ENCODE data around the gene ZNF148.

The ZNF148 gene

GRCh38 chr3:125236331-125236903, 138.7 kb downstream of the ZNF148 start:
- TF ChIP-seq ZNF23 (tag by site-specific recombination; IDR thresholded peaks at IDR 0.05; ENCODE audit: borderline replicate concordance) (no peak), ZNF777 (tag by site-specific recombination; IDR thresholded peaks at IDR 0.05; ENCODE audit: borderline replicate concordance) (no peak), ZNF664 (tag by site-specific recombination; IDR thresholded peaks at IDR 0.05) (no peak), GFI1B (tag by site-specific recombination; IDR thresholded peaks at IDR 0.05) (no peak), ZNF707 (tag by site-specific recombination; IDR thresholded peaks at IDR 0.05) (no peak), ZNF10 (tag by site-specific recombination; IDR thresholded peaks at IDR 0.05) (no peak), ZNF792 (tag by site-specific recombination; IDR thresholded peaks at IDR 0.05) (no peak), KLF9 (tag by site-specific recombination; IDR thresholded peaks at IDR 0.05; ENCODE audit: low read depth) (no peak)
- TF ChIP-seq, protein P1, sequence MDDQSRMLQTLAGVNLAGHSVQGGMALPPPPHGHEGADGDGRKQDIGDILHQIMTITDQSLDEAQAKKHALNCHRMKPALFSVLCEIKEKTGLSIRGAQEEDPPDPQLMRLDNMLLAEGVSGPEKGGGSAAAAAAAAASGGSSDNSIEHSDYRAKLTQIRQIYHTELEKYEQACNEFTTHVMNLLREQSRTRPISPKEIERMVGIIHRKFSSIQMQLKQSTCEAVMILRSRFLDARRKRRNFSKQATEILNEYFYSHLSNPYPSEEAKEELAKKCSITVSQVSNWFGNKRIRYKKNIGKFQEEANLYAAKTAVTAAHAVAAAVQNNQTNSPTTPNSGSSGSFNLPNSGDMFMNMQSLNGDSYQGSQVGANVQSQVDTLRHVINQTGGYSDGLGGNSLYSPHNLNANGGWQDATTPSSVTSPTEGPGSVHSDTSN (CRISPR knock-in tag; IDR thresholded peaks at IDR 0.05): no peak
- Histone ChIP-seq H3K27ac (ENCODE audit: extremely low read depth, low read depth, low read length) (no peak overlapping the region), H3K4me3 (ENCODE audit: low read depth, low read length) (no peak overlapping the region), H3K9me3 (ENCODE audit: control insufficient read depth, insufficient read depth, low read depth, low read length) (no peaks in the 10 kb centered on the region), H3K36me3 (ENCODE audit: control insufficient read depth in 2 of 2, insufficient read depth in 1 of 2, low read length in 2 of 2) (peaks cover 0 to 24% of the 10 kb centered on the region in 2 experiments; a peak in 1 of 3 replicates), H3K4me1 (ENCODE audit: control insufficient read depth, insufficient read depth, low read length) (no peaks in the 10 kb centered on the region)
- ChIA-PET CTCF (interaction anchor here (0.6 kb wide), 1 partner anchor 201 kb away, joined by 3 read pairs; no protein-coding TSS in a partner anchor), POLR2A (no interaction called here)

DNA sequence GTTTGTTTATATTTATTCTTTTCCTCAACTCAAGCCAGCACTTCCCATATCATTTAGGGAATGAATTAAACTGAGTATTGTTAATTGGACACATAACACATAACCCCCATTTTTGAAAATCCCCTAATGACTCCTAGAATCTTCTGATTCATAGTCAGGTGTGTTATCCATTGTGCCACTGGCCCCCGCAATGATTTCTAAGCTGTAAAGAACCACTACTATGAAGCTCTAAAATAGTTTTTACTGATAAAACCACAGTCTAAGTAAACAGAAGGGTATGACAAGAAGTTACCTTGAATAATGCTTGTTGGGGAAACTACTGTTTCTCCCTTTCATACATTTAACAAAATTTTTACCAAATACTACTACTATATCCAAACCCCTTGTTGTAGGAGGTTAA, 140.3 kb downstream of the ZNF148 start:
- CTCF ChIA-PET: no interaction called here
- peaks cover 0 to 24% of the 10 kb centered on the region in 2 experiments; a peak in 1 of 3 replicates for H3K36me3 ChIP-seq (ENCODE audit: control insufficient read depth in 2 of 2, insufficient read depth in 1 of 2, low read length in 2 of 2)
- TF ChIP-seq, protein P2, sequence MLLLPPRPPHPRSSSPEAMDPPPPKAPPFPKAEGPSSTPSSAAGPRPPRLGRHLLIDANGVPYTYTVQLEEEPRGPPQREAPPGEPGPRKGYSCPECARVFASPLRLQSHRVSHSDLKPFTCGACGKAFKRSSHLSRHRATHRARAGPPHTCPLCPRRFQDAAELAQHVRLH (tag by site-specific recombination; IDR thresholded peaks at IDR 0.05): no peak
- TF ChIP-seq, protein P3, sequence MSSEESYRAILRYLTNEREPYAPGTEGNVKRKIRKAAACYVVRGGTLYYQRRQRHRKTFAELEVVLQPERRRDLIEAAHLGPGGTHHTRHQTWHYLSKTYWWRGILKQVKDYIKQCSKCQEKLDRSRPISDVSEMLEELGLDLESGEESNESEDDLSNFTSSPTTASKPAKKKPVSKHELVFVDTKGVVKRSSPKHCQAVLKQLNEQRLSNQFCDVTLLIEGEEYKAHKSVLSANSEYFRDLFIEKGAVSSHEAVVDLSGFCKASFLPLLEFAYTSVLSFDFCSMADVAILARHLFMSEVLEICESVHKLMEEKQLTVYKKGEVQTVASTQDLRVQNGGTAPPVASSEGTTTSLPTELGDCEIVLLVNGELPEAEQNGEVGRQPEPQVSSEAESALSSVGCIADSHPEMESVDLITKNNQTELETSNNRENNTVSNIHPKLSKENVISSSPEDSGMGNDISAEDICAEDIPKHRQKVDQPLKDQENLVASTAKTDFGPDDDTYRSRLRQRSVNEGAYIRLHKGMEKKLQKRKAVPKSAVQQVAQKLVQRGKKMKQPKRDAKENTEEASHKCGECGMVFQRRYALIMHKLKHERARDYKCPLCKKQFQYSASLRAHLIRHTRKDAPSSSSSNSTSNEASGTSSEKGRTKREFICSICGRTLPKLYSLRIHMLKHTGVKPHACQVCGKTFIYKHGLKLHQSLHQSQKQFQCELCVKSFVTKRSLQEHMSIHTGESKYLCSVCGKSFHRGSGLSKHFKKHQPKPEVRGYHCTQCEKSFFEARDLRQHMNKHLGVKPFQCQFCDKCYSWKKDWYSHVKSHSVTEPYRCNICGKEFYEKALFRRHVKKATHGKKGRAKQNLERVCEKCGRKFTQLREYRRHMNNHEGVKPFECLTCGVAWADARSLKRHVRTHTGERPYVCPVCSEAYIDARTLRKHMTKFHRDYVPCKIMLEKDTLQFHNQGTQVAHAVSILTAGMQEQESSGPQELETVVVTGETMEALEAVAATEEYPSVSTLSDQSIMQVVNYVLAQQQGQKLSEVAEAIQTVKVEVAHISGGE (tag by site-specific recombination; conservative IDR thresholded peaks at IDR 0.05; ENCODE audit: low read depth): no peak
- TF ChIP-seq, protein P4, sequence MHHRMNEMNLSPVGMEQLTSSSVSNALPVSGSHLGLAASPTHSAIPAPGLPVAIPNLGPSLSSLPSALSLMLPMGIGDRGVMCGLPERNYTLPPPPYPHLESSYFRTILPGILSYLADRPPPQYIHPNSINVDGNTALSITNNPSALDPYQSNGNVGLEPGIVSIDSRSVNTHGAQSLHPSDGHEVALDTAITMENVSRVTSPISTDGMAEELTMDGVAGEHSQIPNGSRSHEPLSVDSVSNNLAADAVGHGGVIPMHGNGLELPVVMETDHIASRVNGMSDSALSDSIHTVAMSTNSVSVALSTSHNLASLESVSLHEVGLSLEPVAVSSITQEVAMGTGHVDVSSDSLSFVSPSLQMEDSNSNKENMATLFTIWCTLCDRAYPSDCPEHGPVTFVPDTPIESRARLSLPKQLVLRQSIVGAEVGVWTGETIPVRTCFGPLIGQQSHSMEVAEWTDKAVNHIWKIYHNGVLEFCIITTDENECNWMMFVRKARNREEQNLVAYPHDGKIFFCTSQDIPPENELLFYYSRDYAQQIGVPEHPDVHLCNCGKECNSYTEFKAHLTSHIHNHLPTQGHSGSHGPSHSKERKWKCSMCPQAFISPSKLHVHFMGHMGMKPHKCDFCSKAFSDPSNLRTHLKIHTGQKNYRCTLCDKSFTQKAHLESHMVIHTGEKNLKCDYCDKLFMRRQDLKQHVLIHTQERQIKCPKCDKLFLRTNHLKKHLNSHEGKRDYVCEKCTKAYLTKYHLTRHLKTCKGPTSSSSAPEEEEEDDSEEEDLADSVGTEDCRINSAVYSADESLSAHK (tag by site-specific recombination; IDR thresholded peaks at IDR 0.05): no peak
- TF ChIP-seq ZNF544 (tag by site-specific recombination; IDR thresholded peaks at IDR 0.05) (no peak), MZF1 (tag by site-specific recombination; IDR thresholded peaks at IDR 0.05; ENCODE audit: borderline replicate concordance) (no peak), ZNF324 (tag by site-specific recombination; IDR thresholded peaks at IDR 0.05) (no peak), ZNF785 (tag by site-specific recombination; IDR thresholded peaks at IDR 0.05) (no peak), ZNF555 (tag by site-specific recombination; conservative IDR thresholded peaks at IDR 0.05) (no peak), ZNF423 (tag by site-specific recombination; IDR thresholded peaks at IDR 0.05) (no peak)

More for the DNA sequence above, 140.3 kb downstream of the ZNF148 start:
- POLR2A ChIA-PET: no interaction called here
- H3K4me3 ChIP-seq (ENCODE audit: low read depth, low read length): no peak overlapping the region
- H3K27ac ChIP-seq (ENCODE audit: extremely low read depth, low read depth, low read length): no peak overlapping the region
- H3K9me3 ChIP-seq (ENCODE audit: control insufficient read depth, insufficient read depth, low read depth, low read length): no peaks in the 10 kb centered on the region
- no peaks in the 10 kb centered on the region for H3K4me1 ChIP-seq (ENCODE audit: control insufficient read depth, insufficient read depth, low read length)

Data from HEK293 (cell line).